KMS-11 (cell line): ENCODE data around the gene IFFO2.

Experiments
- H2AFZ ChIP-seq: fragments of 200-600 bp; sonication (generic); 2 replicates; pipeline ENCODE4 v1.6.1; 2016; ENCODE audit warnings: antibody characterized with exemption, mixed run types, low read depth
- H3K27ac ChIP-seq: fragments of 200-600 bp; sonication (generic); 2 replicates; pipeline ENCODE4 v1.6.1; 2016; ENCODE audit warnings: mild to moderate bottlenecking, mixed run types
- H3K27me3 ChIP-seq: fragments of 200-600 bp; sonication (generic); 2 replicates; pipeline ENCODE4 v1.6.1; 2017; ENCODE audit warnings: mild to moderate bottlenecking, low read depth, mixed run types, moderate library complexity; ENCODE audit not compliant: insufficient read depth
- H3K36me3 ChIP-seq: fragments of 200-600 bp; sonication (generic); 2 replicates; pipeline ENCODE4 v1.6.1; 2017; ENCODE audit warnings: mild to moderate bottlenecking, mixed run types; ENCODE audit not compliant: insufficient read depth
- H3K4me1 ChIP-seq: fragments of 200-600 bp; sonication (generic); 2 replicates; pipeline ENCODE4 v1.6.1; 2016; ENCODE audit warnings: mild to moderate bottlenecking, low read depth, mixed run types; ENCODE audit not compliant: poor library complexity, severe bottlenecking
- H3K4me2 ChIP-seq: fragments of 200-600 bp; sonication (generic); 2 replicates; pipeline ENCODE4 v1.7.0; 2016; ENCODE audit warnings: mild to moderate bottlenecking, mixed run types
- H3K4me3 ChIP-seq: fragments of 200-600 bp; sonication (generic); IDR thresholded peaks from 2 replicates; pipeline ENCODE4 v1.6.1; 2017; ENCODE audit warnings: low read depth, low read length, mixed read lengths; ENCODE audit not compliant: insufficient read depth
- H3K79me2 ChIP-seq: fragments of 200-600 bp; sonication (generic); 2 replicates; pipeline ENCODE4 v1.6.1; 2016; ENCODE audit warnings: low read depth, mixed run types; ENCODE audit not compliant: insufficient read depth
- H3K9ac ChIP-seq: fragments of 200-600 bp; sonication (generic); 2 replicates; pipeline ENCODE4 v1.6.1; 2016; ENCODE audit warnings: mild to moderate bottlenecking, mixed run types
- H4K20me1 ChIP-seq: fragments of 200-600 bp; sonication (generic); 2 replicates; pipeline ENCODE4 v1.6.1; 2016; ENCODE audit warnings: mild to moderate bottlenecking, mixed run types; ENCODE audit not compliant: insufficient read depth
- TF ChIP-seq, protein P1 (sequence below): fragments of 200-600 bp; sonication (generic); conservative IDR thresholded peaks from 2 replicates; pipeline ENCODE4 v1.6.1; 2017; ENCODE audit warnings: low read depth, mild to moderate bottlenecking, antibody characterized with exemption, low read length, moderate library complexity, mixed read lengths

Gene IFFO2

DNA sequence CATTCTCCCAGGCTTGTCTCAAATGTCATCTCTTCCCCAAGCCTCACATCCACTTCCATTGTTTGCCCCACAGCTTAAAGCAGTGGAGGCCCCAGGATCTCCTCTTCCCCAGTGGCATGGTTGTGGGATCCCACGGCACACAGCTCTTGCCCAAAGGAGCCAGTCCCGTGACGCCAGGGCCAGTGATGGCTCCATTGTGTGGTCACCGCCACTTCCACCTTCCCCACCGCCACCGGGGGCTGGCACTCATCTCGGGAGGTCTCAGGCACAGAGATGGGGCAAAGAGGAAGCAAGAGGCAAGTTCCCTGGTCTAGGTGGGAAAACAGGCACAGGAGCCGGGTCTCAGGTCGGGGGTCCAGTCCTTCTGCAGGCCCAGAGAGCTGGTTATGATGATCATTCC lies 31.2 kb downstream of the IFFO2 start:
- H3K36me3 ChIP-seq, result no peaks in the 10 kb centered on the region
- no peak overlapping the region for H3K4me2 ChIP-seq
- no peaks in the 10 kb centered on the region for H4K20me1 ChIP-seq
- no peaks in the 10 kb centered on the region for H3K4me1 ChIP-seq
- H3K27me3 ChIP-seq, result no peaks in the 10 kb centered on the region; the same call in 1 of the 2 replicates
- H3K27ac ChIP-seq, result no peak overlapping the region
- H3K4me3 ChIP-seq, result no peak overlapping the region
- TF ChIP-seq, protein P1, sequence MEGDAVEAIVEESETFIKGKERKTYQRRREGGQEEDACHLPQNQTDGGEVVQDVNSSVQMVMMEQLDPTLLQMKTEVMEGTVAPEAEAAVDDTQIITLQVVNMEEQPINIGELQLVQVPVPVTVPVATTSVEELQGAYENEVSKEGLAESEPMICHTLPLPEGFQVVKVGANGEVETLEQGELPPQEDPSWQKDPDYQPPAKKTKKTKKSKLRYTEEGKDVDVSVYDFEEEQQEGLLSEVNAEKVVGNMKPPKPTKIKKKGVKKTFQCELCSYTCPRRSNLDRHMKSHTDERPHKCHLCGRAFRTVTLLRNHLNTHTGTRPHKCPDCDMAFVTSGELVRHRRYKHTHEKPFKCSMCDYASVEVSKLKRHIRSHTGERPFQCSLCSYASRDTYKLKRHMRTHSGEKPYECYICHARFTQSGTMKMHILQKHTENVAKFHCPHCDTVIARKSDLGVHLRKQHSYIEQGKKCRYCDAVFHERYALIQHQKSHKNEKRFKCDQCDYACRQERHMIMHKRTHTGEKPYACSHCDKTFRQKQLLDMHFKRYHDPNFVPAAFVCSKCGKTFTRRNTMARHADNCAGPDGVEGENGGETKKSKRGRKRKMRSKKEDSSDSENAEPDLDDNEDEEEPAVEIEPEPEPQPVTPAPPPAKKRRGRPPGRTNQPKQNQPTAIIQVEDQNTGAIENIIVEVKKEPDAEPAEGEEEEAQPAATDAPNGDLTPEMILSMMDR, result no peak
- no peak overlapping the region for H2AFZ ChIP-seq
- H3K9ac ChIP-seq, result no peak overlapping the region
- H3K79me2 ChIP-seq, result no peaks in the 10 kb centered on the region

DNA sequence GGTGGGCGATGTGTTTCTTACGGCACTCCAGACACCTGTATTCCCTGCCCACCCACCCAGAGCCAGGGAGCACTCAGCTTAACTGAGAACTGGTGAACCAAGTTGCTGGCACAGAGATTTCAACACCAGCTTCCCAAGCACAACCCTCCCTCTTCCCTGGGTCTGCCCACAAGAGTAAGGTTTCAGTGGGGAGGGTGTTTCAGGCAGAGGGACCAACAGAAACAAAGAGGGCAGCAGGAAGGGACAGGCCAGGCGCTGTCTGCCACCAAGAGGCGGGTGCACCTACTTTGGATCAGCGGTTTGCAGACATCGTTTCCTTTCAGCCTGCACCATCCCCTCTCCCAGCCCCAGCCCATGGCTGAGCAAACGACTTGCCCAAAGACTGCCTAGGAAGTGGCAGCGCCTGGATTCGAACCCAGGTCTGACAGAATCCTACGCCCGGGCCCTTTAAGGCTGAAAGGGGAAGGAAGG lies 32.2 kb downstream of the IFFO2 start:
- TF ChIP-seq, protein P1, result no peak
- H3K36me3 ChIP-seq, result no peaks in the 10 kb centered on the region
- H2AFZ ChIP-seq, result no peak overlapping the region
- no peaks in the 10 kb centered on the region for H3K4me1 ChIP-seq
- no peaks in the 10 kb centered on the region for H4K20me1 ChIP-seq
- no peaks in the 10 kb centered on the region for H3K79me2 ChIP-seq
- no peak overlapping the region for H3K9ac ChIP-seq
- no peak overlapping the region for H3K27ac ChIP-seq
- peaks cover 4% of the 10 kb centered on the region; the same call in 1 of the 2 replicates for H3K27me3 ChIP-seq
- H3K4me2 ChIP-seq, result no peak overlapping the region
- H3K4me3 ChIP-seq, result no peak overlapping the region

DNA sequence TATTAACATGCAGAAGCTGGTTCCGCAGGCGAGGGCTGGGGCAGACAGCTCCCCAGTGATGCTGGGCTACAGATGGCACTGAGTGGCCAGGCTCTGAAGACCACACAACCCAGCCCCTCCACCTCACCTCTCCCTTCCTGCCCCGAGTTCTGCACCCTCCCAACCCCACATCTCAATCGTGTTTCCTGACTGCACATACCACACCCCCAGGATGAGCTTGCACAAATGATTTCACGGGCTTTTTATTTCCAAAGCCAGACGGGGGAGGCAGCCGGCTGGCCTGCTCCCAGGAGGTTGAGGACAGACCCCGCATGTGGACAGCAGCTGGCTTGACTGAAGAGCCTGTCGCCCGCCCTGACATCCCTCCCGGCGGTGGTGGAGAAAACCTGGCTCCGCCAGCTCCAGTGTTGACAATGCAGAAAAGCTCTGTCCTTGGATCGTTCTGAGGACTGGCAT lies 32.7 kb downstream of the IFFO2 start:
- H4K20me1 ChIP-seq, result no peaks in the 10 kb centered on the region
- H3K4me3 ChIP-seq, result no peak overlapping the region
- H3K4me2 ChIP-seq, result no peak overlapping the region
- no peaks in the 10 kb centered on the region for H3K36me3 ChIP-seq
- H3K79me2 ChIP-seq, result no peaks in the 10 kb centered on the region
- TF ChIP-seq, protein P1, result no peak
- no peaks in the 10 kb centered on the region for H3K4me1 ChIP-seq
- no peak overlapping the region for H2AFZ ChIP-seq
- H3K9ac ChIP-seq, result no peak overlapping the region
- H3K27me3 ChIP-seq, result peaks cover 4% of the 10 kb centered on the region; the same call in 1 of the 2 replicates
- no peak overlapping the region for H3K27ac ChIP-seq

DNA sequence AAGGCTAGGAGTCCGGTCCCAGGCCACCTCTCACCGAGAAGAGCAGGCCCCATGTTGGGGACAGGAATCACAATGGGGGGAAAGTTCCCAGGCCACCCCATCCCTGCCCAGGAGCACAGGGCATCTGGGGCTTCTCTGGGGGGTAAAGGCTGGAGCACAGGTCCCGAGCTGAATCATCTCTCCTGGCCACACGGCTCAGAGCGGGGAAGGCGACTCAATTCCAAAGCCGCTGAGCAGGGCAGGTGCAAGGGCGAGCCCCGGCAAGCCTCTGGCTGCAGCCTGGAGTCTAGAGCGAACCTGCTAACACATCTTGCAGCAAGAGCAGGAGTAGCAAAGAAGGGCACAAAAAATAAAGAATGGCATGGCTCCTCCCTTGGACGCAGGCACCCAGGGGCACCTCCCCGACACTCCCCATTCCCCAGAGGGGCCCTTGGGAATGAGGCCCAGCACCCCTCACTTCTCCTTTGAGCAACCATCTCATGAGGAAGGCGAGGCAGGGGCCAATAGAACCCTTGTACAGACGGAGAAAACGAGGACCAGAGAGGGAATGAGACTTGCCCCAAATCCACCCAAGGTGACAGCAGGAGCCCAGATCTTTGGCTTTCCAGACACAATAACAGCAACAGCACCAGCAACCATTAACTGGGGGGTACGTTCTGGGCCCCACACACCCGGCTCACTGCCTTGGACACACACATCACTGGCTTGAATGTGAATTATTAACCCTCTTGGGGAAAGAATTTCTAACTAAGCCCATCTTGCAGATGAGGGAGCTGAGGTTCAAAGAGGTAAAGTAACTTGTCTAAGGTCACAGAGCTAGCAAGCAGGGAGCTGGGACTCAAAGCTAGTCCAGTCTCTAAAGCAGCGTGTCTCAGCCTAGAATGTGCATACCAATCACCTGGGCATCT lies 33.4 kb downstream of the IFFO2 start:
- Histone ChIP-seq H3K4me1 (no peaks in the 10 kb centered on the region), H3K36me3 (no peaks in the 10 kb centered on the region), H3K4me3 (no peak overlapping the region), H4K20me1 (no peaks in the 10 kb centered on the region), H3K27me3 (peaks cover 4% of the 10 kb centered on the region; the same call in 1 of the 2 replicates), H3K4me2 (no peak overlapping the region), H3K79me2 (no peaks in the 10 kb centered on the region), H2AFZ (no peak overlapping the region), H3K27ac (no peak overlapping the region), H3K9ac (no peak overlapping the region)
- TF ChIP-seq, protein P1, result no peak
